ENCODE measurements around the gene TAS2R41. TPM values are rescaled to one million over a fixed set of nuclear protein-coding genes. Genes with fewer than 3 reads are reported as not detected.

TAS2R41 gene
- total RNA-seq, 4 donors from 2014 or later: 0.78 TPM; not detected in 3

GRCh38 chr7:143435266-143435665 lies 42.4 kb upstream of the TAS2R41 start:
- intact Hi-C loops (cut with DNase I; ENCODE audit: low total_unique reads): no loop called here
- no peak for TF ChIP-seq CTCF (IDR thresholded peaks at IDR 0.05)
- no peak for TF ChIP-seq POLR2A (IDR thresholded peaks at IDR 0.05)
- WGBS, 2 donors: 45 to 51% methylated on average over 2 of the region's 2 CpGs
- no peak for DNase-seq (ENCODE audit: low spot score in 2 of 2)
- H3K4me3 ChIP-seq (ENCODE audit: low read depth, poor library complexity, severe bottlenecking): no peak overlapping the region

DNA sequence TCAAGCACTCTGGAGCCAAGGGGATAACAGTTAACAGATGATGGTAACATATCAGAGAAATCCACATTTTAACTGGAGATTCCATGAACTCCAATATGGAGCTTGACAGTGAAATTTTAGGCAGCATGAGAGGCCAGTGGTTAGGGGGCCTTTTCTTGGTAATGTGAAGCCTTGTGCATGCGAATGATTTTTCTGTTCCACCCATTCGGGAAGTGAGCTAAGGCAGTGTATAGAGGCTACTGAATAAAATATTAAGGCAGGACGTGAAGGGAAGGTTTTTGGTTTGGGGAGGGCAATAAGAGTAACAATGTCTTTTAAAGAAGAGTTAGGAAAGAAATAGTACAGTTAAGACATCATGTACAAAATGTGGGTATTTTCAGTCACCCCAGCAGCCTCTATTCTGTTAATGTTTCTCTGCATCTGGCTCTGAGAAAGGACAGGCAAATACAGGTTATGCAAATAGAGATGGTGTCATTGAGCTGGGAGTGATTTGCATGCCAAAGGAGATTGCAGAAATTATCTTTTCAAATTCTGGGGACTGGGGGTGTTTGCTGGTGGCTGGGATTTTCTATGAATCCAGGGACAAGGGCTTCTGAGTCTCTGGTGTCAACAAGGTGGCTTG lies 41.2 kb upstream of the TAS2R41 start:
- intact Hi-C loops (cut with DNase I; ENCODE audit: low total_unique reads): no loop called here
- TF ChIP-seq CTCF (IDR thresholded peaks at IDR 0.05) (no peak), POLR2A (IDR thresholded peaks at IDR 0.05) (no peak)
- 68 to 82% methylated on average over 3 of the region's 3 CpGs for WGBS, 2 donors
- no peak for DNase-seq (ENCODE audit: low spot score in 2 of 2)
- H3K4me3 ChIP-seq (ENCODE audit: low read depth, poor library complexity, severe bottlenecking): no peak overlapping the region

GRCh38 chr7:143437578-143437977 lies 40.1 kb upstream of the TAS2R41 start:
- no peak for TF ChIP-seq CTCF (IDR thresholded peaks at IDR 0.05)
- no peak for TF ChIP-seq POLR2A (IDR thresholded peaks at IDR 0.05)
- 47 to 53% methylated on average over 4 of the region's 4 CpGs for WGBS, 2 donors
- intact Hi-C loops (cut with DNase I; ENCODE audit: low total_unique reads): no loop called here
- DNase-seq (ENCODE audit: low spot score in 2 of 2): no peak
- H3K4me3 ChIP-seq (ENCODE audit: low read depth, poor library complexity, severe bottlenecking): no peak overlapping the region

DNA sequence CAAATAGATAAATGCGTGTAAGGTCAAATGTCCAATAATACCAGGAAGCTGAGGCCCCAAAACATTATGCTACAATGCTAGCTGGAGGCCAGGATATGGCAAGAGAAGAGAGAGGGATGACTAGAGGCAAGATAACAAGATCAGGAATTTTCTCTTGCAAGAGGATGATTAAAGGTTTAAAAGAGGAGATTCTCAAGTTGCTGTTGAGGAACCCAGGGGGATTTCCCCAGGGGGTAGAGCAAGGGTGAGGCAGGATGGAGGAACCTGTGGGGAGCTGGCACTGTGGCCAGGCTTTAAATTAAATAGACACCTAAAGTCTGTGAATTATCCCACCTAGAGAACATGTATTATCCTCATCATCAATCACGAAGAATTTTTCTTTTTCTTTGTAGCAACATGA lies 37.8 kb upstream of the TAS2R41 start:
- intact Hi-C loops (cut with DNase I; ENCODE audit: low total_unique reads): no loop called here
- WGBS, 2 donors: 83 to 87% methylated on average over 2 of the region's 2 CpGs
- no peak overlapping the region for H3K4me3 ChIP-seq (ENCODE audit: low read depth, poor library complexity, severe bottlenecking)
- TF ChIP-seq POLR2A (IDR thresholded peaks at IDR 0.05) (no peak), CTCF (IDR thresholded peaks at IDR 0.05) (no peak)
- no peak for DNase-seq (ENCODE audit: low spot score in 2 of 2)

- 96 to 98% methylated on average over 4 of the region's 4 CpGs for WGBS, 2 donors
- intact Hi-C loops (cut with DNase I; ENCODE audit: low total_unique reads): no loop called here
- H3K4me3 ChIP-seq (ENCODE audit: low read depth, poor library complexity, severe bottlenecking): no peak within 1 kb of the TSS
- no peak for DNase-seq (ENCODE audit: low spot score in 2 of 2)
- TF ChIP-seq POLR2A (IDR thresholded peaks at IDR 0.05): no peak
- TF ChIP-seq CTCF (IDR thresholded peaks at IDR 0.05): no peak
These were observed 34.5 kb upstream of the TAS2R41 start, which contains the start of gene TAS2R60 for GRCh38 chr7:143443153-143443552. TAS2R60 (plus strand) TSS chr7:143443453; CDS start chr7:143443453, 0 bp downstream.

Measured in lower leg skin (tissue), 4 donors.